H1 (cell line): ENCODE results near the gene MICU2. TPM values are rescaled to one million over a fixed set of nuclear protein-coding genes. Genes with fewer than 3 reads are reported as not detected.

Source experiments
- CTCF ChIA-PET: fragments of 300-600 bp; sonication (Branson Sonifier 250); formaldehyde crosslinking; loops from one replicate; lab custom pipeline; 2021; ENCODE audit not compliant: partially characterized antibody; lab: Charles Lee
- POLR2A ChIA-PET: fragments of 300-600 bp; sonication (Branson Sonifier 250); formaldehyde crosslinking; loops from one replicate; lab custom pipeline; 2021; ENCODE audit warnings: inconsistent platforms; ENCODE audit not compliant: partially characterized antibody; lab: Charles Lee
- DNase-seq, 2 experiments: peaks; one replicate each; pipeline versions ENCODE4 v3.0.0 to v3.0.0-alpha.2; 2010 to 2022; ENCODE audit warnings: low spot score in 2 of 2, low read depth in 1 of 2, mixed read lengths in 1 of 2
- FAIRE-seq: peaks from 2 replicates; lab custom pipeline; 2011; peaks lifted over from hg19 to GRCh38; lab: Jason Lieb, UNC
- H2AFZ ChIP-seq: 2 replicates; pipeline ENCODE4 v1.8.1; 2012; ENCODE audit warnings: low read length, inconsistent platforms
- H2AK5ac ChIP-seq: 2 replicates; pipeline ENCODE4 v1.6.1; 2013; ENCODE audit warnings: low read depth, low read length
- H2BK120ac ChIP-seq: replicated peaks from 2 replicates; pipeline ENCODE3; 2013; ENCODE audit warnings: low read depth, low read length, inconsistent platforms
- H2BK12ac ChIP-seq: 2 replicates; pipeline ENCODE4 v1.6.1; 2013; ENCODE audit warnings: low read depth, low read length
- H2BK15ac ChIP-seq: 2 replicates; pipeline ENCODE4 v1.6.1; 2013; ENCODE audit warnings: low read length
- H2BK20ac ChIP-seq: 2 replicates; pipeline ENCODE4 v1.6.1; 2013; ENCODE audit warnings: low read length
- H2BK5ac ChIP-seq: 2 replicates; pipeline ENCODE4 v1.6.1; 2013; ENCODE audit warnings: low read depth, low read length
- H3K14ac ChIP-seq: 2 replicates; pipeline ENCODE4 v1.6.1; 2013; ENCODE audit warnings: inconsistent platforms; ENCODE audit not compliant: insufficient read length
- H3K18ac ChIP-seq: 2 replicates; pipeline ENCODE4 v1.6.1; 2013; ENCODE audit warnings: low read length; ENCODE audit errors: extremely low read depth
- H3K23ac ChIP-seq: 2 replicates; pipeline ENCODE4 v1.6.1; 2013; ENCODE audit warnings: inconsistent platforms; ENCODE audit not compliant: insufficient read length
- H3K23me2 ChIP-seq: 2 replicates; pipeline ENCODE4 v1.6.1; 2013; ENCODE audit warnings: low read depth, low read length
- H3K27ac ChIP-seq: 2 replicates; pipeline ENCODE4 v1.6.1; 2011; ENCODE audit warnings: low read depth, low read length, inconsistent platforms
- H3K27me3 ChIP-seq, 4 experiments: replicated peaks in 1 of 4; 1 replicate in 1 of 4; 2 replicates in 3 of 4; pipeline versions ENCODE4 v1.6.1 to v1.8.1; 2011 to 2013; ENCODE audit warnings: low read length in 3 of 4, mild to moderate bottlenecking in 3 of 4, inconsistent platforms in 2 of 4, mixed read lengths in 2 of 4, moderate library complexity in 1 of 4; ENCODE audit not compliant: control insufficient read depth in 3 of 4, insufficient read depth in 3 of 4; ENCODE audit errors: extremely low read depth in 1 of 4
- H3K36me3 ChIP-seq, 4 experiments: 2 replicates each; pipeline versions ENCODE4 v1.6.1 to v1.8.1; 2011 to 2013; ENCODE audit warnings: mild to moderate bottlenecking in 4 of 4, low read length in 3 of 4, moderate library complexity in 2 of 4, control low read depth in 1 of 4, inconsistent platforms in 1 of 4; ENCODE audit not compliant: insufficient read depth in 4 of 4, control insufficient read depth in 2 of 4
- H3K4ac ChIP-seq: replicated peaks from 2 replicates; pipeline ENCODE3; 2013; ENCODE audit warnings: low read length, low read depth, mixed read lengths, inconsistent platforms; ENCODE audit not compliant: insufficient read length
- H3K4me1 ChIP-seq, 4 experiments: replicated peaks in 1 of 4; 1 replicate in 1 of 4; 2 replicates in 3 of 4; pipeline versions ENCODE4 v1.6.1 to v1.8.1; 2011 to 2013; ENCODE audit warnings: low read length in 3 of 4, inconsistent platforms in 2 of 4, mixed read lengths in 1 of 4; ENCODE audit not compliant: insufficient read depth in 4 of 4, control insufficient read depth in 3 of 4
- H3K4me2 ChIP-seq, 2 experiments: 2 replicates each; pipeline versions ENCODE4 v1.6.1 to v1.8.1; 2011 to 2013; ENCODE audit warnings: low read depth in 2 of 2, low read length in 2 of 2, control low read depth in 1 of 2, inconsistent platforms in 1 of 2, mild to moderate bottlenecking in 1 of 2; ENCODE audit not compliant: insufficient read depth in 1 of 2
- H3K4me3 ChIP-seq, 4 experiments: fragments of 200-600, 300-600 bp in 1 of 4; sonication (generic), shearing (Covaris generic), sonication (Bioruptor Twin) in 1 of 4; 2 replicates each; pipeline versions ENCODE4 v1.5.1 to v1.8.1; 2011 to 2016; ENCODE audit warnings: low read length in 4 of 4, low read depth in 3 of 4, control low read depth in 2 of 4, inconsistent platforms in 2 of 4, mild to moderate bottlenecking in 2 of 4, mixed read lengths in 1 of 4, moderate library complexity in 1 of 4; ENCODE audit not compliant: insufficient read depth in 2 of 4; ENCODE audit errors: extremely low read depth in 1 of 4
- H3K56ac ChIP-seq: replicated peaks from 2 replicates; pipeline ENCODE3; 2013; ENCODE audit warnings: low read depth, mild to moderate bottlenecking, mixed read lengths, low read length, inconsistent platforms; ENCODE audit not compliant: insufficient read length
- H3K79me1 ChIP-seq: 2 replicates; pipeline ENCODE4 v1.6.1; 2013; ENCODE audit warnings: low read depth, low read length, control low read depth
- H3K79me2 ChIP-seq, 2 experiments: 2 replicates each; pipeline versions ENCODE4 v1.6.1 to v1.8.1; 2012 to 2013; ENCODE audit warnings: low read length in 2 of 2, mild to moderate bottlenecking in 2 of 2, inconsistent platforms in 1 of 2; ENCODE audit not compliant: insufficient read depth in 2 of 2, control insufficient read depth in 1 of 2
- H3K9ac ChIP-seq, 4 experiments: replicated peaks in 1 of 4; 1 replicate in 1 of 4; 2 replicates in 3 of 4; pipeline versions ENCODE4 v1.6.1 to v1.8.1; 2011 to 2013; ENCODE audit warnings: low read depth in 3 of 4, low read length in 3 of 4, control low read depth in 2 of 4, mild to moderate bottlenecking in 2 of 4, moderate library complexity in 2 of 4, inconsistent platforms in 1 of 4; ENCODE audit errors: extremely low read depth in 1 of 4
- H3K9me3 ChIP-seq, 2 experiments: 2 replicates each; pipeline versions ENCODE4 v1.6.1 to v1.8.1; 2012 to 2013; ENCODE audit warnings: mild to moderate bottlenecking in 2 of 2, moderate library complexity in 2 of 2, control low read depth in 1 of 2, inconsistent platforms in 1 of 2, low read depth in 1 of 2, low read length in 1 of 2, mixed read lengths in 1 of 2; ENCODE audit not compliant: insufficient read depth in 2 of 2
- H4K20me1 ChIP-seq, 2 experiments: replicated peaks in 1 of 2; 2 replicates each; pipeline versions ENCODE3 to v1.8.1; 2011 to 2013; ENCODE audit warnings: inconsistent platforms in 2 of 2, low read length in 2 of 2, mild to moderate bottlenecking in 1 of 2; ENCODE audit not compliant: insufficient read depth in 2 of 2, control insufficient read depth in 1 of 2
- H4K5ac ChIP-seq: 2 replicates; pipeline ENCODE4 v1.6.1; 2013; ENCODE audit warnings: low read length, low read depth, mixed read lengths, inconsistent platforms; ENCODE audit not compliant: insufficient read length
- H4K8ac ChIP-seq: 2 replicates; pipeline ENCODE4 v1.8.0; 2013; ENCODE audit warnings: mild to moderate bottlenecking, moderate library complexity, low read length, inconsistent platforms; ENCODE audit not compliant: insufficient read depth; ENCODE audit errors: extremely low read depth
- H4K91ac ChIP-seq: replicated peaks from 2 replicates; pipeline ENCODE3; 2013; ENCODE audit warnings: low read length, mixed read lengths, inconsistent platforms; ENCODE audit not compliant: insufficient read length
- ASH2L ChIP-seq: fragments of 200-600, 300-600 bp; sonication (generic); IDR thresholded peaks from one replicate; pipeline ENCODE4 v1.7.1; 2017; ENCODE audit warnings: low read length
- EZH2 ChIP-seq: fragments of 200-600 bp; sonication (generic); IDR thresholded peaks from 2 replicates; pipeline ENCODE4 v1.7.1; 2012; ENCODE audit warnings: low read depth, mild to moderate bottlenecking, moderate library complexity, low read length, inconsistent platforms; ENCODE audit not compliant: severe bottlenecking
- GABPA ChIP-seq: IDR thresholded peaks from 2 replicates; pipeline ENCODE4 v1.6.1; 2011; ENCODE audit warnings: mild to moderate bottlenecking, low read length, moderate library complexity, borderline replicate concordance; ENCODE audit not compliant: insufficient read depth
- GTF2F1 ChIP-seq: IDR thresholded peaks from 2 replicates; pipeline ENCODE4 v1.6.1; 2012; ENCODE audit warnings: low read depth, low read length, improper control_type of control experiment, borderline replicate concordance
- JUN ChIP-seq: IDR thresholded peaks from 2 replicates; pipeline ENCODE4 v1.6.1; 2011; ENCODE audit warnings: low read depth, mild to moderate bottlenecking, improper control_type of control experiment, low read length
- POU5F1 ChIP-seq: IDR thresholded peaks from 2 replicates; pipeline ENCODE4 v1.6.1; 2011; ENCODE audit warnings: low read depth, mild to moderate bottlenecking, low read length, moderate library complexity
- RAD21 ChIP-seq, 2 experiments: IDR thresholded peaks in 1 of 2; conservative IDR thresholded peaks in 1 of 2; 2 replicates each; pipeline ENCODE4 v1.6.1; 2011; ENCODE audit warnings: low read depth in 2 of 2, low read length in 2 of 2, improper control_type of control experiment in 1 of 2, inconsistent platforms in 1 of 2, mild to moderate bottlenecking in 1 of 2, moderate library complexity in 1 of 2
- RXRA ChIP-seq: IDR thresholded peaks from 2 replicates; pipeline ENCODE4 v1.6.1; 2011; ENCODE audit warnings: low read depth, mild to moderate bottlenecking, low read length, moderate library complexity; ENCODE audit not compliant: insufficient read depth
- SIRT6 ChIP-seq: IDR thresholded peaks from one replicate; pipeline ENCODE4 v1.7.1; 2012; ENCODE audit warnings: low read length, inconsistent platforms
- WGBS, 2 experiments: shearing (Covaris generic) in 1 of 2; methylation state at CpG; one replicate each; pipeline versions ENCODE4 v1.1.6 to v1.1.7; 2013 to 2015; ENCODE audit warnings: low lambda C conversion rate in 2 of 2, mixed read lengths in 2 of 2, inconsistent platforms in 1 of 2, low coverage in 1 of 2, missing lambda C conversion rate in 1 of 2; ENCODE audit not compliant: insufficient replicate concordance in 2 of 2, insufficient coverage in 1 of 2, insufficient read length in 1 of 2; ENCODE audit errors: extremely low coverage in 1 of 2, missing lambda C conversion rate in 1 of 2; 5-methylcytosine and 5-hydroxymethylcytosine counted together
- polyA plus RNA-seq, 7 experiments: library from polyadenylated mRNA; depleted of rRNA in 3 of 7; stranded (reverse) in 5 of 7; unstranded in 2 of 7; fragments of >200 nt in 5 of 7; fragments of 200-250 nt in 2 of 7; gene quantifications; 1 replicate in 5 of 7; 2 replicates in 1 of 7; 4 replicates in 1 of 7; pipeline versions ENCODE4 v1.2.1 to v1.2.3, GENCODE V29; 2011 to 2013; ENCODE audit warnings: missing spikeins in 2 of 7, mixed read lengths in 2 of 7
- total RNA-seq: library from RNA; stranded (reverse); fragmentation: NEBNext Ultra II Directional; extraction: Animal tissue kit (Norgen Biotek cat#: 25700); gene quantifications from 2 replicates; pipeline ENCODE4 v1.2.1, GENCODE V29; 2021
- TF ChIP-seq, protein P1 (sequence below), 3 experiments: IDR thresholded peaks; 1 replicate in 2 of 3; 2 replicates in 1 of 3; pipeline versions ENCODE4 v1.5.1 to v1.6.1; 2011; ENCODE audit warnings: low read length in 3 of 3, mild to moderate bottlenecking in 3 of 3, inconsistent platforms in 2 of 3, low read depth in 1 of 3, moderate library complexity in 1 of 3; ENCODE audit not compliant: insufficient read depth in 1 of 3; ENCODE audit errors: control extremely low read depth in 1 of 3
- TF ChIP-seq, protein P2 (sequence below): IDR thresholded peaks from 2 replicates; pipeline ENCODE4 v1.6.1; 2012; ENCODE audit warnings: inconsistent platforms

MICU2 gene
- total and polyA plus RNA-seq, 2 of the 8 experiments (the other 6 are each of a cell fraction or from before 2014, with no cell fraction given), result 34.6 to 36.5 TPM

GRCh38 chr13:21544515-21544914 lies 59.5 kb downstream of the MICU2 start:
- no peak overlapping the region for H3K9ac ChIP-seq
- no peak overlapping the region for H2AFZ ChIP-seq
- WGBS, 2 experiments, result 94% methylated on average over 1 of the region's 1 CpG; no CpG with 5 or more reads in 1 of the 2 experiments
- H3K9me3 ChIP-seq, result no peaks in the 10 kb centered on the region
- H3K4ac ChIP-seq, result no peak overlapping the region
- no peak overlapping the region for H3K23ac ChIP-seq
- peaks cover 0 to 8% of the 10 kb centered on the region in 2 experiments; a peak in 1 of 4 replicates for H3K79me2 ChIP-seq
- FAIRE-seq (no peak), DNase-seq (no peak)
- H3K4me1 ChIP-seq, result no peaks in the 10 kb centered on the region
- H3K23me2 ChIP-seq, result no peaks in the 10 kb centered on the region
- H4K20me1 ChIP-seq, result peaks cover 0 to 1% of the 10 kb centered on the region in 2 experiments
- H4K91ac ChIP-seq, result no peak overlapping the region
- H2BK5ac ChIP-seq, result no peak overlapping the region
- no peaks in the 10 kb centered on the region for H3K79me1 ChIP-seq
- no peak overlapping the region for H3K27ac ChIP-seq
- no peak overlapping the region for H2BK12ac ChIP-seq
- no peak overlapping the region for H2BK20ac ChIP-seq
- H3K4me3 ChIP-seq, result no peak overlapping the region
- ChIA-PET CTCF (interaction anchor here (0.6 kb wide), 1 partner anchor 353 kb away, joined by 3 read pairs; no protein-coding TSS in a partner anchor), POLR2A (no interaction called here)
- H3K14ac ChIP-seq, result no peak overlapping the region
- H2BK15ac ChIP-seq, result no peak overlapping the region
- no peak overlapping the region for H2AK5ac ChIP-seq
- no peaks in the 10 kb centered on the region for H3K27me3 ChIP-seq
- no peak overlapping the region for H3K4me2 ChIP-seq
- H3K56ac ChIP-seq, result no peak overlapping the region
- H4K5ac ChIP-seq, result no peak overlapping the region
- no peak overlapping the region for H2BK120ac ChIP-seq
- no peaks in the 10 kb centered on the region for H3K36me3 ChIP-seq
- no peak overlapping the region for H3K18ac ChIP-seq
- no peak overlapping the region for H4K8ac ChIP-seq
- no peak for TF ChIP-seq EZH2
- no peak for TF ChIP-seq POU5F1
- TF ChIP-seq, protein P1, sequence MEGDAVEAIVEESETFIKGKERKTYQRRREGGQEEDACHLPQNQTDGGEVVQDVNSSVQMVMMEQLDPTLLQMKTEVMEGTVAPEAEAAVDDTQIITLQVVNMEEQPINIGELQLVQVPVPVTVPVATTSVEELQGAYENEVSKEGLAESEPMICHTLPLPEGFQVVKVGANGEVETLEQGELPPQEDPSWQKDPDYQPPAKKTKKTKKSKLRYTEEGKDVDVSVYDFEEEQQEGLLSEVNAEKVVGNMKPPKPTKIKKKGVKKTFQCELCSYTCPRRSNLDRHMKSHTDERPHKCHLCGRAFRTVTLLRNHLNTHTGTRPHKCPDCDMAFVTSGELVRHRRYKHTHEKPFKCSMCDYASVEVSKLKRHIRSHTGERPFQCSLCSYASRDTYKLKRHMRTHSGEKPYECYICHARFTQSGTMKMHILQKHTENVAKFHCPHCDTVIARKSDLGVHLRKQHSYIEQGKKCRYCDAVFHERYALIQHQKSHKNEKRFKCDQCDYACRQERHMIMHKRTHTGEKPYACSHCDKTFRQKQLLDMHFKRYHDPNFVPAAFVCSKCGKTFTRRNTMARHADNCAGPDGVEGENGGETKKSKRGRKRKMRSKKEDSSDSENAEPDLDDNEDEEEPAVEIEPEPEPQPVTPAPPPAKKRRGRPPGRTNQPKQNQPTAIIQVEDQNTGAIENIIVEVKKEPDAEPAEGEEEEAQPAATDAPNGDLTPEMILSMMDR (IDR thresholded peaks at IDR 0.05; ENCODE audit: control extremely low read depth in 1 of 3, insufficient read depth in 1 of 3, low read depth in 1 of 3, low read length in 3 of 3), result no peak
- no peak for TF ChIP-seq ASH2L
- no peak for TF ChIP-seq GTF2F1
- TF ChIP-seq RXRA, result no peak
- TF ChIP-seq, protein P2, sequence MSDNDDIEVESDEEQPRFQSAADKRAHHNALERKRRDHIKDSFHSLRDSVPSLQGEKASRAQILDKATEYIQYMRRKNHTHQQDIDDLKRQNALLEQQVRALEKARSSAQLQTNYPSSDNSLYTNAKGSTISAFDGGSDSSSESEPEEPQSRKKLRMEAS, result no peak
- no peak for TF ChIP-seq RAD21 (IDR thresholded peaks at IDR 0.05 in 1 of 2, conservative IDR thresholded peaks at IDR 0.05 in 1 of 2; ENCODE audit: low read depth in 2 of 2, low read length in 2 of 2)
- no peak for TF ChIP-seq JUN
- no peak for TF ChIP-seq GABPA
- TF ChIP-seq SIRT6, result no peak
